SK-N-SH (cell line): ENCODE results near the gene PRR20E. TPM values are rescaled to one million over a fixed set of nuclear protein-coding genes. Genes with fewer than 3 reads are reported as not detected.

Experiments
- CTCF ChIA-PET: fragments of 300-600, 350-600 bp; formaldehyde crosslinking; extraction: SDS; loops from one replicate; lab custom pipeline; 2021; lab: Yijun Ruan, JAX
- POLR2A ChIA-PET: fragments of 350-600 bp; sonication (Branson Sonifier 250); formaldehyde crosslinking; extraction: SDS; loops from one replicate; lab custom pipeline; 2020; ENCODE audit warnings: antibody characterized with exemption, inconsistent platforms; lab: Yijun Ruan, JAX
- DNase-seq: peaks from one replicate; pipeline ENCODE4 v3.0.0; 2012
- H2AFZ ChIP-seq: fragments of 200-600 bp; sonication (generic); 2 replicates; pipeline ENCODE4 v1.8.1; 2016; ENCODE audit warnings: antibody characterized with exemption, mild to moderate bottlenecking, low read depth
- H3F3A ChIP-seq: fragments of 200-600 bp; sonication (generic); replicated peaks from 2 replicates; pipeline ENCODE3; 2016; ENCODE audit warnings: antibody characterized with exemption, mild to moderate bottlenecking; ENCODE audit not compliant: insufficient read depth
- H3K27ac ChIP-seq, 2 experiments: fragments of 200-500 bp in 1 of 2; fragments of 200-600 bp in 1 of 2; sonication (Bioruptor generic) in 1 of 2; sonication (generic), shearing (Covaris generic) in 1 of 2; 2 replicates each; pipeline versions ENCODE4 v1.5.1 to v1.6.1; 2014 to 2016; ENCODE audit warnings: low read depth in 2 of 2, inconsistent platforms in 1 of 2, low read length in 1 of 2, mild to moderate bottlenecking in 1 of 2, mixed read lengths in 1 of 2
- H3K27me3 ChIP-seq: fragments of 200-600 bp; sonication (generic), shearing (Covaris generic); 2 replicates; pipeline ENCODE4 v1.6.1; 2016; ENCODE audit warnings: mixed run types; ENCODE audit not compliant: insufficient read depth
- H3K36me3 ChIP-seq, 2 experiments: fragments of 200-500 bp in 1 of 2; fragments of 200-600 bp in 1 of 2; sonication (Bioruptor generic) in 1 of 2; sonication (generic) in 1 of 2; replicated peaks in 1 of 2; 2 replicates each; pipeline versions ENCODE3 to v1.5.1; 2014 to 2016; ENCODE audit warnings: low read length in 1 of 2, mild to moderate bottlenecking in 1 of 2; ENCODE audit not compliant: insufficient read depth in 2 of 2, control insufficient read depth in 1 of 2
- H3K4me1 ChIP-seq, 2 experiments: fragments of 200-500 bp in 1 of 2; fragments of 200-600 bp in 1 of 2; sonication (Bioruptor generic) in 1 of 2; sonication (generic), shearing (Covaris generic) in 1 of 2; 2 replicates each; pipeline versions ENCODE4 v1.5.1 to v1.6.1; 2014 to 2016; ENCODE audit warnings: low read depth in 1 of 2, low read length in 1 of 2, mixed run types in 1 of 2; ENCODE audit not compliant: insufficient read depth in 2 of 2, control insufficient read depth in 1 of 2
- H3K4me2 ChIP-seq: fragments of 200-600 bp; sonication (generic), shearing (Covaris generic); 2 replicates; pipeline ENCODE4 v1.6.1; 2017; ENCODE audit warnings: mixed run types
- H3K4me3 ChIP-seq, 2 experiments: fragments of 200-500 bp in 1 of 2; fragments of 200-600 bp in 1 of 2; sonication (Bioruptor generic) in 1 of 2; sonication (generic), shearing (Covaris generic) in 1 of 2; 2 replicates each; pipeline versions ENCODE4 v1.5.1 to v1.8.1; 2014 to 2016; ENCODE audit warnings: low read depth in 2 of 2, inconsistent platforms in 1 of 2, low read length in 1 of 2, mild to moderate bottlenecking in 1 of 2, mixed read lengths in 1 of 2, moderate library complexity in 1 of 2
- H3K79me2 ChIP-seq: fragments of 200-600 bp; sonication (generic); 2 replicates; pipeline ENCODE4 v1.8.1; 2017; ENCODE audit warnings: mild to moderate bottlenecking; ENCODE audit not compliant: insufficient read depth
- H3K9ac ChIP-seq: fragments of 200-600 bp; sonication (generic); 2 replicates; pipeline ENCODE4 v1.6.1; 2017; ENCODE audit warnings: mixed run types
- H3K9me2 ChIP-seq: fragments of 200-600 bp; sonication (generic); 2 replicates; pipeline ENCODE4 v1.6.1; 2017; ENCODE audit warnings: mixed run types
- H3K9me3 ChIP-seq: fragments of 200-600 bp; sonication (generic); 2 replicates; pipeline ENCODE4 v1.6.1; 2017; ENCODE audit warnings: mixed run types, mild to moderate bottlenecking, moderate library complexity
- H4K20me1 ChIP-seq: fragments of 200-600 bp; sonication (generic); 2 replicates; pipeline ENCODE4 v1.6.1; 2017; ENCODE audit warnings: mild to moderate bottlenecking, mixed run types; ENCODE audit not compliant: insufficient read depth
- CHD2 ChIP-seq: fragments of 150-350 bp; IDR thresholded peaks from 2 replicates; pipeline ENCODE4 v1.6.1; 2018; ENCODE audit warnings: low read length; ENCODE audit not compliant: partially characterized antibody
- EP300 ChIP-seq, 2 experiments: IDR thresholded peaks; 2 replicates each; pipeline versions ENCODE4 v1.4.0 to v1.6.1; 2012; ENCODE audit warnings: borderline replicate concordance in 1 of 2, low read depth in 1 of 2, low read length in 1 of 2
- EZH2phosphoT487 ChIP-seq: fragments of 200-600 bp; sonication (generic); IDR thresholded peaks from 2 replicates; pipeline ENCODE4 v1.6.1; 2017; ENCODE audit warnings: low read depth, mixed run types, mild to moderate bottlenecking, antibody characterized with exemption, moderate library complexity, borderline replicate concordance
- FOSL2 ChIP-seq: IDR thresholded peaks from 2 replicates; pipeline ENCODE4 v1.4.0; 2012; ENCODE audit warnings: low read depth, mild to moderate bottlenecking, moderate library complexity, borderline replicate concordance
- FOXJ3 ChIP-seq: sonication (generic); formaldehyde crosslinking; IDR thresholded peaks from 2 replicates; pipeline ENCODE4 v1.5.1; 2020; ENCODE audit warnings: mild to moderate bottlenecking, missing genetic modification reagents
- GABPA ChIP-seq: IDR thresholded peaks from 2 replicates; pipeline ENCODE4 v1.4.0; 2012; ENCODE audit warnings: low read depth, mild to moderate bottlenecking
- GATA2 ChIP-seq: sonication (generic); formaldehyde crosslinking; IDR thresholded peaks from 2 replicates; pipeline ENCODE4 v1.5.0; 2020; ENCODE audit warnings: mild to moderate bottlenecking, missing genetic modification reagents
- IRF3 ChIP-seq: fragments of 150-350 bp; IDR thresholded peaks from 2 replicates; pipeline ENCODE4 v1.6.1; 2016; ENCODE audit warnings: mild to moderate bottlenecking, low read depth, low read length
- JUND ChIP-seq: IDR thresholded peaks from 2 replicates; pipeline ENCODE4 v1.4.0; 2012
- MAX ChIP-seq: IDR thresholded peaks from 2 replicates; pipeline ENCODE4 v1.4.0; 2012; ENCODE audit warnings: low read depth
- MEF2A ChIP-seq: IDR thresholded peaks from 2 replicates; pipeline ENCODE4 v1.4.0; 2012; ENCODE audit warnings: low read depth, borderline replicate concordance
- MXI1 ChIP-seq: IDR thresholded peaks from 2 replicates; pipeline ENCODE4 v1.6.1; 2012; ENCODE audit warnings: mild to moderate bottlenecking, low read depth, low read length, improper control_type of control experiment
- NFIC ChIP-seq: IDR thresholded peaks from 2 replicates; pipeline ENCODE4 v1.4.0; 2012; ENCODE audit warnings: borderline replicate concordance
- NRF1 ChIP-seq: IDR thresholded peaks from 2 replicates; pipeline ENCODE4 v1.6.1; 2012; ENCODE audit warnings: low read depth, mild to moderate bottlenecking, low read length
- PBX3 ChIP-seq: IDR thresholded peaks from 2 replicates; pipeline ENCODE4; 2012
- RAD21 ChIP-seq: IDR thresholded peaks from 2 replicates; pipeline ENCODE4 v1.6.1; 2012; ENCODE audit warnings: mild to moderate bottlenecking, low read length
- REST ChIP-seq: IDR thresholded peaks from 2 replicates; pipeline ENCODE4 v1.6.1; 2012; ENCODE audit warnings: mild to moderate bottlenecking, low read depth, low read length, moderate library complexity
- RXRA ChIP-seq: IDR thresholded peaks from 2 replicates; pipeline ENCODE4 v1.4.0; 2012; ENCODE audit warnings: low read depth, mild to moderate bottlenecking, borderline replicate concordance
- SIN3A ChIP-seq: IDR thresholded peaks from 2 replicates; pipeline ENCODE4 v1.6.1; 2012; ENCODE audit warnings: low read depth, mild to moderate bottlenecking, low read length, moderate library complexity, borderline replicate concordance
- SMC3 ChIP-seq: IDR thresholded peaks from 2 replicates; pipeline ENCODE4 v1.6.1; 2012; ENCODE audit warnings: low read depth, low read length, improper control_type of control experiment
- USF2 ChIP-seq: fragments of 150-350 bp; IDR thresholded peaks from 2 replicates; pipeline ENCODE4 v1.6.1; 2017; ENCODE audit warnings: antibody characterized with exemption, low read length, low read depth, borderline replicate concordance
- YY1 ChIP-seq: IDR thresholded peaks from 2 replicates; pipeline ENCODE4 v1.4.0; 2012; ENCODE audit warnings: low read depth, mild to moderate bottlenecking
- WGBS: methylation state at CpG from one replicate; pipeline ENCODE4 v1.1.6; 2017; ENCODE audit warnings: low lambda C conversion rate; 5-methylcytosine and 5-hydroxymethylcytosine counted together
- polyA plus RNA-seq, 3 experiments: library from polyadenylated mRNA; depleted of rRNA; stranded (reverse); fragments of >200 nt; gene quantifications; 2 replicates each; pipeline ENCODE4 v1.2.3, GENCODE V29; 2012

PRR20E gene
- polyA plus RNA-seq, 1 of the 3 experiments (the other 2 are of a cell fraction) = not detected

- Histone ChIP-seq H3K9me3 (no peaks in the 10 kb centered on the region), H2AFZ (no peak overlapping the region), H3K4me3 (no peak overlapping the region), H3K36me3 (no peaks in the 10 kb centered on the region), H3K27me3 (no peaks in the 10 kb centered on the region), H3K9me2 (0 out of 2 replicates have a peak, but pooled peaks cover 2% of the 10 kb centered on the region), H3K9ac (no peak overlapping the region), H3K4me2 (no peak overlapping the region), H4K20me1 (no peaks in the 10 kb centered on the region), H3F3A (no peaks in the 10 kb centered on the region), H3K79me2 (no peaks in the 10 kb centered on the region), H3K27ac (no peak overlapping the region), H3K4me1 (no peaks in the 10 kb centered on the region)
- ChIA-PET CTCF (no interaction called here), POLR2A (no interaction called here)
- TF ChIP-seq MXI1 = no peak
- no peak for TF ChIP-seq SIN3A
- TF ChIP-seq GATA2 (CRISPR knock-in tag) = no peak
- no peak for TF ChIP-seq USF2
- no peak for TF ChIP-seq JUND
- no peak for TF ChIP-seq NFIC
- TF ChIP-seq RAD21 = no peak
- no peak for TF ChIP-seq EP300 (IDR thresholded peaks at IDR 0.05; ENCODE audit: borderline replicate concordance in 1 of 2, low read depth in 1 of 2, low read length in 1 of 2)
- TF ChIP-seq YY1 = no peak
- TF ChIP-seq GABPA = no peak
- no peak for TF ChIP-seq RXRA
- no peak for TF ChIP-seq FOXJ3 (CRISPR knock-in tag)
- no peak for TF ChIP-seq MEF2A
- no peak for TF ChIP-seq CHD2
- no peak for TF ChIP-seq MAX
- TF ChIP-seq SMC3 = no peak
- no peak for TF ChIP-seq EZH2phosphoT487
- 3% methylated on average over 6 of the region's 6 CpGs for WGBS
- DNase-seq = no peak
Observed at GRCh38 chr13:57128909-57129308, 38.1 kb upstream of the PRR20E start.

GRCh38 chr13:57136093-57136492 is 30.9 kb upstream of the PRR20E start:
- Histone ChIP-seq H3K27me3 (no peaks in the 10 kb centered on the region), H3K36me3 (no peaks in the 10 kb centered on the region), H3K27ac (no peak overlapping the region), H3K79me2 (no peaks in the 10 kb centered on the region), H3F3A (no peaks in the 10 kb centered on the region), H3K9me3 (no peaks in the 10 kb centered on the region), H3K4me3 (no peak overlapping the region), H4K20me1 (no peaks in the 10 kb centered on the region), H3K9me2 (0 out of 2 replicates have a peak, but pooled peaks cover 2% of the 10 kb centered on the region), H3K4me1 (no peaks in the 10 kb centered on the region), H3K9ac (no peak overlapping the region), H3K4me2 (no peak overlapping the region), H2AFZ (no peak overlapping the region)
- 0% methylated on average over 2 of the region's 2 CpGs for WGBS
- ChIA-PET CTCF (no interaction called here), POLR2A (no interaction called here)
- no peak for DNase-seq
- TF ChIP-seq REST = no peak
- TF ChIP-seq YY1 = no peak
- no peak for TF ChIP-seq PBX3
- TF ChIP-seq GATA2 (CRISPR knock-in tag) = no peak
- no peak for TF ChIP-seq FOSL2
- TF ChIP-seq IRF3 = no peak
- TF ChIP-seq CHD2 = no peak
- TF ChIP-seq MAX = no peak
- no peak for TF ChIP-seq NRF1
- no peak for TF ChIP-seq RAD21
- no peak for TF ChIP-seq EP300 (IDR thresholded peaks at IDR 0.05; ENCODE audit: borderline replicate concordance in 1 of 2, low read depth in 1 of 2, low read length in 1 of 2)
- TF ChIP-seq NFIC = no peak
